ENCODE results near the gene PLEKHA1. TPM values are rescaled to one million over a fixed set of nuclear protein-coding genes. Genes with fewer than 3 reads are reported as not detected.

Gene PLEKHA1
- polyA plus RNA-seq, 3 donors, result 5.5 to 14.9 (median 12.3) TPM

DNA sequence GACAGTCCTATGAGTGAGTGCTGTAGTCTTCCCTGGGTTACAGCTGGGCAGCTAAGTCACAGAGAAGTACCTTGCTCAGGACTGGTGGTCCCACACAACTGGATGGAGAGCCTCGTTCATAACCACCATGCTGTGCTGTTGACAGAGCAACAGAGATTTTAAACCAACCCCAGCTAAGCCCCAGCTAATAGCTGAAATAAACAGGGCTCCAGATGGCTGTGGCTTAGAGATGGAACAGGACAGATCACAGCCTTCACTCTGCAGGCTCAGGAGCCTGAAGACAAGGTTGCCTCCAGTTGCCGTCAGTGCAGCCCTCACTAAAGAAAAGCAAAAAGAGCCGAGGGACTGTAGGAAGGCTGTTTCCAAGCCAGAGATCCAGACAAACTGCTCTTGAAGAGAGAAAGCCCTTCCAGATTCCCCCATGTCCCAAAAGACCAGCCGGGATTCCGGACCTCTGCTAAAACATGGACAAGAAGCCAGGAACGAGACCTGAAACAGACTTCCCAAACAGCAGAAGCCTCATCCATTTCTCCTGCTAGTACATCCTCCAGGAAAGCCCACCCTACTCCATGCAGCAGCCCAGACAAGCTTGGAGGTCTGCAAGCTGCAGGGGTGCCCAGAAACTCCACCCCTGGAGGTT lies 91.0 kb downstream of the PLEKHA1 start:
- Mint-ChIP-seq H3K27me3 (ENCODE audit: low read depth in 3 of 3) (peaks cover 47 to 51% (median 50%) of the 10 kb centered on the region in 3 donors), H3K27ac (no peak overlapping the region), H3K36me3 (peaks cover 6 to 23% of the 10 kb centered on the region in 2 donors), H3K4me1 (peaks cover 75% of the 10 kb centered on the region), H3K4me3 (peak overlapping the region in 1 of 2 donors; percentile 93), H3K9me3 (peaks cover 0 to 10% (median 5%) of the 10 kb centered on the region in 7 donors)
- intact Hi-C loops (cut with micrococcal nuclease), result no loop called here
- Histone ChIP-seq H3K27me3 (ENCODE audit: control insufficient read depth in 2 of 2, insufficient read depth in 2 of 2, low read length in 2 of 2) (peaks cover 34 to 48% of the 10 kb centered on the region in 2 donors), H2AFZ (ENCODE audit: insufficient read depth, low read depth, low read length, poor library complexity, severe bottlenecking) (no peak overlapping the region), H3K9me3 (replicated peaks in 1 of 2; ENCODE audit: control insufficient read depth in 1 of 2, insufficient read depth in 1 of 2, low read length in 2 of 2) (peaks cover 0 to 17% of the 10 kb centered on the region in 2 donors), H3K4me1 (ENCODE audit: control insufficient read depth in 1 of 2, insufficient read depth in 2 of 2, low read length in 2 of 2) (peaks cover 55 to 73% of the 10 kb centered on the region in 2 donors), H3K36me3 (replicated peaks in 1 of 2; ENCODE audit: control insufficient read depth in 1 of 2, insufficient read depth in 2 of 2, low read length in 2 of 2) (no peaks in the 10 kb centered on the region), H4K20me1 (ENCODE audit: insufficient read depth, low read length) (no peaks in the 10 kb centered on the region), H3K27ac (ENCODE audit: low read depth in 1 of 2, low read length in 2 of 2) (no peak overlapping the region), H3K4me3 (replicated peaks in 1 of 3; ENCODE audit: low read depth in 2 of 3, low read length in 3 of 3) (no peak overlapping the region), H3K79me2 (ENCODE audit: insufficient read depth, low read length) (no peaks in the 10 kb centered on the region), H3K9ac (ENCODE audit: insufficient read depth, low read length, poor library complexity, severe bottlenecking) (no peak overlapping the region), H3K4me2 (replicated peaks; ENCODE audit: extremely low read depth, low read length, poor library complexity, severe bottlenecking) (no peak overlapping the region)
- DNase-seq, result no peak
- TF ChIP-seq, protein P1, sequence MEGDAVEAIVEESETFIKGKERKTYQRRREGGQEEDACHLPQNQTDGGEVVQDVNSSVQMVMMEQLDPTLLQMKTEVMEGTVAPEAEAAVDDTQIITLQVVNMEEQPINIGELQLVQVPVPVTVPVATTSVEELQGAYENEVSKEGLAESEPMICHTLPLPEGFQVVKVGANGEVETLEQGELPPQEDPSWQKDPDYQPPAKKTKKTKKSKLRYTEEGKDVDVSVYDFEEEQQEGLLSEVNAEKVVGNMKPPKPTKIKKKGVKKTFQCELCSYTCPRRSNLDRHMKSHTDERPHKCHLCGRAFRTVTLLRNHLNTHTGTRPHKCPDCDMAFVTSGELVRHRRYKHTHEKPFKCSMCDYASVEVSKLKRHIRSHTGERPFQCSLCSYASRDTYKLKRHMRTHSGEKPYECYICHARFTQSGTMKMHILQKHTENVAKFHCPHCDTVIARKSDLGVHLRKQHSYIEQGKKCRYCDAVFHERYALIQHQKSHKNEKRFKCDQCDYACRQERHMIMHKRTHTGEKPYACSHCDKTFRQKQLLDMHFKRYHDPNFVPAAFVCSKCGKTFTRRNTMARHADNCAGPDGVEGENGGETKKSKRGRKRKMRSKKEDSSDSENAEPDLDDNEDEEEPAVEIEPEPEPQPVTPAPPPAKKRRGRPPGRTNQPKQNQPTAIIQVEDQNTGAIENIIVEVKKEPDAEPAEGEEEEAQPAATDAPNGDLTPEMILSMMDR (IDR thresholded peaks at IDR 0.05), result no peak
- WGBS (ENCODE audit: insufficient coverage), result 90% methylated on average over 4 of the region's 6 CpGs

DNA sequence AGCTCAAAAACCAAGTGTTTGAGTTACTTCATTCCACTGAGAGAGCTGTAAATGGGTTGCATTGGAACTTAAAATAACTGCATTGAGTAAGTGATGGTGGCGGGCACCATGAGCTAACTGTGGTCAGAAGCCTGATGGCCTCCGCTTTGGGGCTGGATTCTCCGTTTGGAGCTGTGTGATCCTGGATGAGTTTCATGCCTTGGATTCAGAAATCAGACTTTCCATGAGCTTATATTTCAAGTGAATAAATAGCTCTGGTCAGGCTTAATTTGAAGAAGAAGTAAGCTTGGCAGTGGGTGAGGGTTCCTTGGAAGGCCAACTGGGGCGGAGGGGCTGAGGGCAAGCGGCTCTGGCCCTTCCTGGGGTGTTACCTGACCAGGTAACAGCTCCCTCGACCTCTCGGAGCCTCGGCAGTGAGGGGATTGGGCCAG lies 92.5 kb downstream of the PLEKHA1 start:
- Histone ChIP-seq H3K4me1 (ENCODE audit: control insufficient read depth in 1 of 2, insufficient read depth in 2 of 2, low read length in 2 of 2) (peaks cover 50 to 67% of the 10 kb centered on the region in 2 donors), H2AFZ (ENCODE audit: insufficient read depth, low read depth, low read length, poor library complexity, severe bottlenecking) (no peak overlapping the region), H3K9me3 (replicated peaks in 1 of 2; ENCODE audit: control insufficient read depth in 1 of 2, insufficient read depth in 1 of 2, low read length in 2 of 2) (peaks cover 0 to 14% of the 10 kb centered on the region in 2 donors), H3K4me2 (replicated peaks; ENCODE audit: extremely low read depth, low read length, poor library complexity, severe bottlenecking) (peak overlapping the region; percentile 38), H3K9ac (ENCODE audit: insufficient read depth, low read length, poor library complexity, severe bottlenecking) (no peak overlapping the region), H3K36me3 (replicated peaks in 1 of 2; ENCODE audit: control insufficient read depth in 1 of 2, insufficient read depth in 2 of 2, low read length in 2 of 2) (no peaks in the 10 kb centered on the region), H3K79me2 (ENCODE audit: insufficient read depth, low read length) (no peaks in the 10 kb centered on the region), H4K20me1 (ENCODE audit: insufficient read depth, low read length) (no peaks in the 10 kb centered on the region), H3K27me3 (ENCODE audit: control insufficient read depth in 2 of 2, insufficient read depth in 2 of 2, low read length in 2 of 2) (peaks cover 31 to 48% of the 10 kb centered on the region in 2 donors), H3K4me3 (replicated peaks in 1 of 3; ENCODE audit: low read depth in 2 of 3, low read length in 3 of 3) (peak overlapping the region in 1 of 3 experiments; percentile 48), H3K27ac (ENCODE audit: low read depth in 1 of 2, low read length in 2 of 2) (no peak overlapping the region)
- WGBS (ENCODE audit: insufficient coverage), result 55% methylated on average over 8 of the region's 8 CpGs
- Mint-ChIP-seq H3K4me3 (peak overlapping the region in 1 of 2 donors; percentile 60), H3K4me1 (peaks cover 78% of the 10 kb centered on the region), H3K9me3 (peaks cover 0 to 10% (median 2%) of the 10 kb centered on the region in 7 donors), H3K36me3 (peaks cover 6 to 25% of the 10 kb centered on the region in 2 donors), H3K27ac (peak overlapping the region in 6 of 7 donors; percentile 15 to 83 (median 66)), H3K27me3 (ENCODE audit: low read depth in 3 of 3) (peaks cover 51 to 54% (median 53%) of the 10 kb centered on the region in 3 donors)
- DNase-seq, result peak in 2 of 3 donors; percentile 30 to 47
- TF ChIP-seq, protein P1 (IDR thresholded peaks at IDR 0.05), result no peak
- intact Hi-C loops (cut with micrococcal nuclease), result no loop called here
